Hepatocyte (in vitro differentiated cells): ENCODE data around the gene GPR179. TPM values are rescaled to one million over a fixed set of nuclear protein-coding genes. Genes with fewer than 3 reads are reported as not detected.
A peak's percentile ranks its signal among the peaks of the same experiment; 100 is the strongest.

Experiments used
- DNase-seq: peaks from one replicate; pipeline ENCODE4 v3.0.0-alpha.2; 2016; ENCODE audit warnings: low spot score
- H2AFZ ChIP-seq: fragments of 200-600 bp; sonication (generic); 2 replicates; pipeline ENCODE4 v1.6.0; 2016; ENCODE audit warnings: antibody characterized with exemption, mild to moderate bottlenecking
- H3K27ac ChIP-seq: fragments of 200-600 bp; sonication (generic); 2 replicates; pipeline ENCODE4 v1.5.1; 2016; ENCODE audit warnings: mild to moderate bottlenecking
- H3K27me3 ChIP-seq: fragments of 200-600 bp; sonication (generic); 2 replicates; pipeline ENCODE4 v1.6.1; 2016
- H3K36me3 ChIP-seq: fragments of 200-600 bp; sonication (generic); replicated peaks from 2 replicates; pipeline ENCODE4 v1.5.1; 2016; ENCODE audit warnings: low read depth; ENCODE audit not compliant: insufficient read depth
- H3K4me1 ChIP-seq: fragments of 200-600 bp; sonication (generic); 2 replicates; pipeline ENCODE4 v1.5.1; 2016; ENCODE audit warnings: mild to moderate bottlenecking, moderate library complexity; ENCODE audit not compliant: insufficient read depth
- H3K4me2 ChIP-seq: fragments of 200-600 bp; sonication (generic); 2 replicates; pipeline ENCODE4 v1.6.0; 2016
- H3K4me3 ChIP-seq: fragments of 200-600 bp; sonication (generic); 2 replicates; pipeline ENCODE4 v1.5.1; 2016; ENCODE audit warnings: mild to moderate bottlenecking
- H3K79me2 ChIP-seq: fragments of 200-600 bp; sonication (generic); 2 replicates; pipeline ENCODE4 v1.6.0; 2017; ENCODE audit warnings: mild to moderate bottlenecking
- H3K9me2 ChIP-seq: fragments of 200-600 bp; sonication (generic); replicated peaks from 2 replicates; pipeline ENCODE4 v1.6.0; 2017; ENCODE audit warnings: mild to moderate bottlenecking; ENCODE audit not compliant: insufficient read depth
- H3K9me3 ChIP-seq: fragments of 200-600 bp; sonication (generic); 2 replicates; pipeline ENCODE4 v1.5.1; 2016; ENCODE audit warnings: low read depth, mild to moderate bottlenecking
- H4K20me1 ChIP-seq: fragments of 200-600 bp; sonication (generic); 2 replicates; pipeline ENCODE4 v1.6.0; 2016; ENCODE audit warnings: mild to moderate bottlenecking; ENCODE audit not compliant: insufficient read depth, poor library complexity, severe bottlenecking
- CTCF ChIP-seq: fragments of 200-600 bp; sonication (generic); IDR thresholded peaks from 2 replicates; pipeline ENCODE4 v1.5.1; 2016; ENCODE audit warnings: antibody characterized with exemption, mild to moderate bottlenecking; ENCODE audit not compliant: poor library complexity
- EZH2 ChIP-seq: fragments of 200-600 bp; sonication (generic); IDR thresholded peaks from 2 replicates; pipeline ENCODE4 v1.6.1; 2016; ENCODE audit warnings: antibody characterized with exemption, mild to moderate bottlenecking, borderline replicate concordance
- EZH2phosphoT487 ChIP-seq: fragments of 200-600 bp; sonication (generic); IDR thresholded peaks from one replicate; pipeline ENCODE4 v1.6.1; 2018; ENCODE audit warnings: antibody characterized with exemption, mild to moderate bottlenecking, low read depth, moderate library complexity; ENCODE audit not compliant: unreplicated experiment, severe bottlenecking
- WGBS: methylation state at CpG from one replicate; pipeline ENCODE4 v1.1.6; 2016; ENCODE audit warnings: low lambda C conversion rate; ENCODE audit errors: missing lambda C conversion rate; 5-methylcytosine and 5-hydroxymethylcytosine counted together
- polyA plus RNA-seq: library from polyadenylated mRNA; unstranded; fragments of >200 nt; fragmentation: Nextera tagmentation; extraction: Ambion mirVana; gene quantifications from 2 replicates; pipeline ENCODE4 v1.2.1, GENCODE V29; 2016
- total RNA-seq: library from RNA; depleted of rRNA; stranded (reverse); fragments of >200 nt; gene quantifications from 2 replicates; pipeline ENCODE4 v1.2.3, GENCODE V29; 2014

GPR179 gene
- total and polyA plus RNA-seq, 2 experiments from 2014 or later = 0.03 to 0.19 TPM

- H3K9me2 ChIP-seq = no peaks in the 10 kb centered on the region
- peak overlapping the region; percentile 49 for H3K4me2 ChIP-seq
- H3K4me3 ChIP-seq = no peak overlapping the region
- TF ChIP-seq CTCF (no peak), EZH2phosphoT487 (no peak), EZH2 (no peak)
- peak; percentile 19 for DNase-seq
- H3K27ac ChIP-seq = peak overlapping the region; percentile 60
- H3K79me2 ChIP-seq = no peaks in the 10 kb centered on the region
- H3K36me3 ChIP-seq = no peaks in the 10 kb centered on the region
- no peak overlapping the region for H2AFZ ChIP-seq
- H3K4me1 ChIP-seq = peaks cover 23% of the 10 kb centered on the region
- H4K20me1 ChIP-seq = no peaks in the 10 kb centered on the region
- 52% methylated on average over 4 of the region's 5 CpGs for WGBS
- no peaks in the 10 kb centered on the region for H3K9me3 ChIP-seq
- no peaks in the 10 kb centered on the region for H3K27me3 ChIP-seq
Observed at GRCh38 chr17:38325221-38325851, 18.4 kb downstream of the GPR179 start.

- Histone ChIP-seq H3K4me2 (peak overlapping the region; percentile 49), H4K20me1 (no peaks in the 10 kb centered on the region), H3K9me2 (no peaks in the 10 kb centered on the region), H3K27ac (peak overlapping the region; percentile 60), H3K9me3 (no peaks in the 10 kb centered on the region), H3K36me3 (no peaks in the 10 kb centered on the region), H3K4me3 (no peak overlapping the region), H3K4me1 (peaks cover 23% of the 10 kb centered on the region), H3K79me2 (no peaks in the 10 kb centered on the region), H2AFZ (no peak overlapping the region), H3K27me3 (no peaks in the 10 kb centered on the region)
- DNase-seq = peak; percentile 1
- 78% methylated on average over 2 of the region's 2 CpGs for WGBS
- TF ChIP-seq CTCF (no peak), EZH2 (no peak), EZH2phosphoT487 (no peak)
Observed at GRCh38 chr17:38324772-38325171, 19.0 kb downstream of the GPR179 start.

- TF ChIP-seq CTCF (no peak), EZH2phosphoT487 (no peak), EZH2 (no peak)
- H3K4me1 ChIP-seq = peaks cover 23% of the 10 kb centered on the region
- no peaks in the 10 kb centered on the region for H3K27me3 ChIP-seq
- no peaks in the 10 kb centered on the region for H3K9me2 ChIP-seq
- H3K4me3 ChIP-seq = no peak overlapping the region
- no peak overlapping the region for H2AFZ ChIP-seq
- no peaks in the 10 kb centered on the region for H3K36me3 ChIP-seq
- H3K27ac ChIP-seq = peak overlapping the region; percentile 60
- H3K79me2 ChIP-seq = no peaks in the 10 kb centered on the region
- DNase-seq = peak; percentile 4
- H4K20me1 ChIP-seq = no peaks in the 10 kb centered on the region
- 67% methylated on average over 3 of the region's 3 CpGs for WGBS
- no peaks in the 10 kb centered on the region for H3K9me3 ChIP-seq
- no peak overlapping the region for H3K4me2 ChIP-seq
Observed at GRCh38 chr17:38324141-38324697, 19.5 kb downstream of the GPR179 start.
